ENCODE data around the gene C1QA. TPM values are rescaled to one million over a fixed set of nuclear protein-coding genes. Genes with fewer than 3 reads are reported as not detected.

C1QA gene
- polyA plus RNA-seq, 12 donors, result 20.9 to 37.3 (median 26.2) TPM; not detected in 1

DNA sequence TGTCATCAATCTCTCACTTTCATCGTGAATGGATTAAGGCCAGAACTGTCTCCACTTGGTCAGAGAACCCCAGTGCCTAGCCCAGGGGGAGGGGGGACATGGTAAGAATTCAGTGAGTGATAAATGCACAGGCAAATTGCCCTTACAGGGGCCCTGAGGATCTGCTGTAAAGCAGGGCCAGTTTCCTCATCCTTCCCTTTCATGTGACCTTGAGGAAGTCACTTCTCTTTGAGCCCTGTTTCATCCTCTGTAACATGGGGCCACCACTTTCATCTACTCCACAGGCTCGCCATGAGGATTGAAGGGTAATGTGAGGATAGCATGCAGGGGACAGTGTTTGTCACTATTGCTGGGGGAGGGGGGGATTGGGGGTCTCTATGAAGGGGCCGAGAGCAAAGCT is 28.1 kb upstream of the C1QA start:
- no peak for DNase-seq

DNA sequence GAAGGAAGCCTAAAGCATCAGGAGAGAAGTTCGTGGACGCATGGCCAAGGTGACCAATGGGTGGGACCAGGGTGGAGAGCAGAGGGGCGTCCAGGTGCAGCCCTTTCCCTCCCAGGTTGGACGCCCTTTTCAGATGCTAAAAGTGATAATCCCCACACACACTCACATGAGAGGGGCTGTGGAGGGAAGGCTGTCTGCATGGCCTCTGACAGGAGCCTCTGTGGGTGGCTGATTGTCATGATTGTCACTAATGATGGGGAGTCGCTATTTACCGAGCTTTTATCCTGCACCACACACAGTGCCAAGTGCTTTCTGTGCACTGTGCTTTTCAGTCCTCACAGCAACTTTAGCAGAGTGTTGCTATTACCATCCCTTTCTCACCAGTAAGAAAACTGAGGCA is 27.1 kb upstream of the C1QA start:
- DNase-seq, result no peak

DNA sequence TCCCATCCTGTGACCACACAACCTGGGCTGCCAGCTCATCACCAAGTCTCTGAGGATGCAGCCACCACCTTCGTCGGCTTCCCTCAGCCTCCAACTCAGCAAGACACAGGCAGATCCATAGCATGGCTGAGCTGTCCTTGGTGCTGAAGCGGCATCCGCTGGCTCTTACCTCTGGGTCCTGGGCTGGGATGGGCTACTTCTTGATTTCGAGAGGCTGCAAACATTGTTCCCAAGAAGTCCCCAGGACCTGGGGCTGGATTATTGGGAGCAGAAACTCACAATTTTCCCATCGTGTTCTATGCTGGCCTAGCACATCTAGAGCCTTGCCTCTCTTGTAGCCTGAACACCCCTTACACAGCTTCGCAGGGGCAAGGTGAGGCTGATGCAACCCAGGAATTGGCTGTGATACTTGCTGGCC is 24.9 kb upstream of the C1QA start:
- peak; percentile 70 for DNase-seq

DNA sequence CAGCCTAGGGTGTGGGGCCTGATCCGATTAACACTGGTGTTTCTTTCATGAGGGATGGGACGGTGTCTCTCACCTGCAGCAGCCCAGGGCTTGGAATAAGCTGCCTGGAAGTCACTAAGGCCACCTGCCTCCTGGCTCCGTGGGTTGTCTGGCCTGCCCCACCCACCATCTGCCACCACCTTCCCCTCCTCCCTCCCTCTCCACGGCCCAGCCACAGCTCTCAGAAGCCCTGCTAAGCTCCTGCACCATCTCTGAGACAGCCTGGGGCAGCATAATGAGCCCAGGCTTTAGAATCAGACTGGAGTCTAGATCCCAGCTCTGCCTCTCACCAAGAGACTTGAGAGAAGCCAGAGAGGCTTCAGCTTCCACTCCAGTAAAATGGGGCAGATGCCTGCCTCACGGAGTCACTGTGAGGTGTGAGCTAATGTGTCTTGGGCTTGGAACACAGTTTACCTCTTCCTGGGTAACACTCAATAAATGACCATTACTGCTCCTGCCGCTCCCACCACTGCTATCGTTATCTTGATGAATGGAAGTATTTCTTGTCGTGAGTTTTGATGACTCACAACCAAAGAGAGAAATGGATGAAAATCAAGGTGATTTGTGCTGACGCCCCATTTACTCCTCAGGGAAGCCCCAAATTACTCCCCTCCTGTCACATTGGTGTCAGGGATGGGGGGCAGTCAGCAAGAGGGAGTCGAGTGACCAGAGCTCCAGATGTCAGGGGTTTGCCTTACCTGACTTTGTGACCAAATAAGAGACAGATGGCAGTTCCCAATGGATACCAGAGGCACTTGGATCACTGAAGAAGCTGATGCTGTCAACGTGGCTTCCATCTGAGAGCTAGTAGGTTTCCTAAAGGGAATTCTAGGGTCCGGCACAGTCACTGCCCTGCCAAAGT is 23.5 kb upstream of the C1QA start:
- DNase-seq, result no peak

DNA sequence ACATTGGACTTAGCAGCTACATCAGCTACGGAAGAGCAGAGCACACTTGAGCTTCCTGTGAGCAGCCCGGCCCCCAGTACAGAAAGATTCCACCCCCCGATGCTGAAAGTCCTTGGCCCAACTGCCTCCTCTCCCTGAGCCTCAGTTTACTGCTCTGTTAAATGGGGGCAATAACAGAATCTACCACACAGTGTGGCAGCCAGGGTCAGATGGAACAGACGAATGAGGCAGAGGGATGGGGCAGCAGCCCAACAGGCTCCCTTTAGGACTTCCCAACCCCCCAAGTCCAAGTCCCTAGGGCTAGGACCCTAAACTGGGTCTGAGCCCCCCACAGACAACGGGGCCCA is 22.9 kb upstream of the C1QA start:
- DNase-seq, result no peak

DNA sequence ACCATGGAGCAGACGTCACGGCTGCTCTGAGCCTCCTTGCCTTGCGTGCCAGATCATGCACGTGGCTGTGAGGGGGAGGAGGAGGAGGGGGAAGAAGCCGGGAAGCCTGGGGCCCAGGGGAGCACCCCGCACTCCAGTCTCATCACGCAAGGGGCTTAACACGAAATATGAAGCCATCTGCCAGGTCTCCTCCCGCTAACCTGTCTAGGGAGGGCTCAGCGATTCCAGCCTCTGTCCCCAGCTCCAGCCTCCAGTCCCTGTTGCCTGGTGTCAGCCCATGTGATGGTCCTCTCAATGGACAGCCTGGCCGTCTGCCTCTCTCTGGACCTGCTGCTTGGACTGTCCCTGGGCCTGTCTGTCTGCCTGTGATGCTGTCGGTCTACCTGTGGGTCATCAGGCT is 22.5 kb upstream of the C1QA start:
- no peak for DNase-seq

DNA sequence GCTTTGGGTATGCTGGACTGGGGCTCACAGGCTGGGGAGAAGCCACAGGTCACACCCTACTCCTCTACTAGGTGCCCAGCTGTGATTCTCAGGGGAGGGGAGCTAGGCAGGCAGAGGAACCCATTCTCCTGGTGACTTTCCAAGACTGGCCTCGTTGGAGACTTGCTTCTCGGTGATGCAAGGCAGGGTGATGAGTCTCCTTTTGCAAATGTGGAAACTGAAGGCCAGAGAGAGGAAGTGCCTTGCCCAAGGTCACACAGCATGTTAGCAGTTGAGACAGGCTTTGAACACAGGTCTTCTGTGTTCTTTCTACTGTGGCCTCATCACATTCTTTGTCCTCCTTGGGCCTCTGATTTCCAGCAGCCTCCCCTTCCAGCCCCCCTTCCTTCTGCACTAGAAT is 20.5 kb upstream of the C1QA start:
- no peak for DNase-seq

DNA sequence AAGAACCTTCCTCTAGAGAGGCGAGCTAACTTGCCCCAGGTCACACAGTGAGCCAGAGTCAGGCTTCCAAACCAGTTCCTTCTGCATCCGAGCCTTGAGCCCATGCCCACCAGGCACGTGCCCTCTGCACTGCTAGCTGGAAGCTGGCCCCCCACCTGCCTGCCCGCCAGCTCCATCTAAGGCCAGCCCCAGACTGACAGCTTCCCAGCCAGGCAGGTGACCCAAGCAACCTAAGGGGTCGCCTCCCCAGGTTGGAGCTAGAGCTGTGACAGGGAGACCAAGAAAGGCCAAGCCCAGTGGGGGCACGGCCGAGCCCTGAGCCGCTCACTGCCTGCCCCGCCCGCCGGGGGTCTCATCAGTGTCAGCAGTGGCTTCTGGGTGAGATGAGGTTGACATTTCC is 19.9 kb upstream of the C1QA start:
- no peak for DNase-seq

DNA sequence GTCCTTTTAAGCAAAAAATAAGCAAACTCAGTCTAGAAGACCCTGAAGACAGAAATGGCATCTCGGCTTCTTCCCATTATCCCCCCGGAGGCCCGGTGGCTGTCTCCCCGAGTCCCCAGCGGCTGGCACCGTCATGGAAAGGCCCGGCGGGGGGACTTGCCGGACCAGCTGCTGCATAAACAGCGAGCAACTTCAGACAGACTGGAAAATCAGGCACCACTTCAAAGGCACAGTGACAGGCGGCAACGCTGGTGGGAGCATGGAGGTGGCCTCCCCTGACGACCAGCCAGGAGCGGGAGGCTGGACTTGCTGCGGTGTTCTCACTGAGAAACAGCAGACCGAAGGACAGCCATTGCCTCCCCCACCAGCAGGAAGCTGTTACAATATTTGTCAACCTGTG is 18.4 kb upstream of the C1QA start:
- no peak for DNase-seq

DNA sequence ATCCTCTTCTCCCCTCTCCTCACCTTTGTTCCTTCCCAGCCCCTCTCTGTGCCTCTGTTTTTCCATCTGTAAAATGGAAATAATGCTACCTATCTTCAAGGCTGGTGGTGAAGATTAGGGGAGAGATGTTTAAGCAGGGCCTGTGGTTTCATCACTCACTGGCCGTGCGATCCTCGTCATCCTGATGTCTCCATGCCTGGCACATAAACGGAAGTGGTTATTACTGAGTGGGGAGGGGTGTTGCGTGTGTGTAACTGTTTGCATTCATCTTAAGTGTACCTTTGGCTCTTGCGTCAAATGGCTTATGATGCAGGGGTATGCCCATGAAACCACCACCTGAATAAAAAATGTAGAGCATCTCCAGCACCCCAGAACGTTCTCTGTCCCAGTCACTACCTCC is 17.2 kb upstream of the C1QA start:
- DNase-seq, result no peak

DNA sequence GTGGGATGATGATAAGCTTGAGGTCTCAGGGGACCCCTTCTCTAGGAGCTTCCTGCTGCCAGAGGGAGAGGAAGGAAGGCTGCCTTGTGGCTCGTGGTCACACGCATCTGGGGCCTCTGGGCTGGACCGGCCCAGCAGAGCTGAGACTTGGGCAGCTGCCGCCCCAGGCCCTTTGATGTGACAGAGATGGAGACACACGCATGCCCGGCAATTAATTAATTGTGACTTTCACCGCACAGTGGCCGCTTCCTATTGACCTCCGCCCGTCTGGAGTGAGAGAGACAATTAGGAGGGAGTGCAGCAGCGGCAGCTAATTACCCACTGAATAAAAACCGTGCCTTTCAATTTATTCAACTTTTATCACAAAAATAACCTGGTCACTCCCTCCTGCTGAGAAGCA is 16.6 kb upstream of the C1QA start:
- no peak for DNase-seq

DNA sequence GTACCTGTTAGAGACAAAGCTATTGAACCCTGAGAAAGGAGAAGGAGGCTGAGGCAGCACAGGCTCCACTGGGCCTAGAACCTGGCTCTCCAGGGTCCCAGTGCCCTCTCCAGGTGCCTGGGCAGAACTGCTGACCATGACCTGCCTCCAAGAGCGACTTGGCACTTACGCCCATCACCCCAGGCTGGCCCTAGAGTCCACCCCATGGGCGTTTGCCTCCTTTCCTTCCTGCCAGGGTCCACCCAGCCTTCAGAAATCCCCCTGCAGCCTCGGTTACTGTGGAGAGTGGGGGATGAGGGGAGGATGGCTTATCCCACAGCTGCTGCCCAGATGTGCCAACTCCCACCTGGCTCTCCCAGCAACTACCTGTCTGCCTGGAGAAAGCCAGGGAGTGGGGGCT is 14.7 kb upstream of the C1QA start:
- no peak for DNase-seq

DNA sequence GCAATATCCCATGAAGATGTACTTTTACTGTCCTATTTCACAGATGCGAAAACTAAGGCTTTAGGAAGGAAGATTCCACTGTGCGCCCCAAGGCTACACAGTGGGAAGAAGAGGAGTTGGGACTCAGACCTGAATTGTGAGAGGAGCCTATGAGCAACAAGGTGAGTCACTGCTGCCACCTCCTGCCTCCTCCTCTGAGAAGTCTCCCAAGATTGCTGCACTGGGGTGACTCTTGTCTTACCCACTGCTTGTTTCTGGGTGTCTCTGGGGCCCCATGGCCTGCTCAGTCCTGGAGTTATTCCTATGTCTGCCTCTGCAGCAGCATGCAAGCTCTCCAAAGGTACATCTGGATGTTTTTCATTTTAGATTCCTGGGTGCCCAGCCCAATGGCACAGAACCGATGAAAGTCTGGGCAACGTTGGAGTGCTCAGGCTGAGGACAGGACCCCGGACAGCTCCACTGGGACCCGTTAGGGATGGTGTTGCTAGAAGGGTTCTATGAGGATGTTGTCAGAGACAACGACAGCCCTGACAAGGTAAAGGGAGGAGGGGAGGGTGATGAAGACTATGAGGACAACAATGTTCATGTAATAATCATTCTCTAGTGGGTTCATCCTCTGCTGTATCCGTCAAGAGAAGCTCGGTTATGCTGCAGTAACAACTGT is 11.0 kb upstream of the C1QA start:
- DNase-seq, result no peak

DNA sequence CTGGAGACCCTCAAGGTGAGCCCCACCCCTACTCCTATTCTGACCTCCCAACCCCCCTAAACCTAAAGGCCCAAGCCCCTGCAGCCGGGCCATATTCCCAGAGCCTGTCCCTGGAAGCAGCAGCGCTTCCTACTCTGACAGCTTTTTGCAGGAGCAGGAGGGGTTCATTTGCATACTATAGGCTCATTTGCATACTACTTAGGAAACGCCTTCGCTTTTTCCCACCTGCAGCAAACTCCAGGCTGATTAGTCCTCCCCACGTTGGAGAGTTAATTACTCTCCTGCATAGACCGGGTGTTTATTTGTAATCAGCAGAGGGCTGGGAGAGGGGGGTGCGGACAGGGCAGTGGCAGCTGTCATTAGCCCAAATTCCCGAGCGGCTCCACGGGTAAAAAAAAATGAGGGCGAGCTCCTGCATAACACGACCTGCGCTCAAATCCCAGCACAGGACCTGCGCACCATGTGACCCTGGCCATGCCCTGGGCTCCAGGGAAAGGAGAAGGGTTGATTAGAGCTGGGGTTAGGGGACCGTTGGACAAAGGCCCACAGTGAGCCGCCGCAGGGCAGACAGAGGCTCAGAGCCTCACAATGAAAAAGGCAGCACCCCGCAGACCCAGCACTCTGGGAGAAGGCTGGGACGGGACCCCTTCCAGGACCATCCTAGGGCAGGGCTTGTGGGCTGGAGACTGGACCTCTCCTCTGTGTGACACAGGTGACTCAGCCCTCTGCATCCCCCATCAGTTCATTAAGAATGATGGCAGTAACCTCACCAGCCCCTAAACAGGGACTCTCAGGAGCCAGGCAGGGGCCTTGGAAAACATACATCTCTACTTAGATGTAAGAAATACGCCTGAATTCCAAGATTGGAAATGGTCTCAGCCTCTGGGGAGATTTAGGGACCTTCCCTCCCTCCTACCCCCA is 9.9 kb upstream of the C1QA start:
- DNase-seq, result no peak

DNA sequence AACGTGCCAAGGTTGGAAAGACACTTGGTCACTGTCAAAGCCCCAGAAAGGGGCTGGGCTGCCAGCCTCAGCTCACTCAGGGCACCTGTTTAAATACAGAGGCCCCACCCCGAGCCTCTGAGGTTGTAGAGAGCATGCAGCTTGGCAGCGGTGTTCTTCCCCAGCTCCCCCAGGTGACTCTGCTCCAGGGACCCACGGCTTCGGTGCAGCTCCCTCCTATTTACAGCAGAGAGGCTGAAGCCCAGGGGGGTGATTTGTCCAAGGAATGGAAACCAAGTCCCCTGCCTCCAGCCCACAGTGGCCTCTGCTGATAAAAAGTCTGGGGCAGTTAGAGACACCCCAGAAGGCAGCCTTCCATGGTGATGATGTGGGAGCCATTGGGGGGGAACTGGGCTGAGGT is 9.1 kb upstream of the C1QA start:
- no peak for DNase-seq

DNA sequence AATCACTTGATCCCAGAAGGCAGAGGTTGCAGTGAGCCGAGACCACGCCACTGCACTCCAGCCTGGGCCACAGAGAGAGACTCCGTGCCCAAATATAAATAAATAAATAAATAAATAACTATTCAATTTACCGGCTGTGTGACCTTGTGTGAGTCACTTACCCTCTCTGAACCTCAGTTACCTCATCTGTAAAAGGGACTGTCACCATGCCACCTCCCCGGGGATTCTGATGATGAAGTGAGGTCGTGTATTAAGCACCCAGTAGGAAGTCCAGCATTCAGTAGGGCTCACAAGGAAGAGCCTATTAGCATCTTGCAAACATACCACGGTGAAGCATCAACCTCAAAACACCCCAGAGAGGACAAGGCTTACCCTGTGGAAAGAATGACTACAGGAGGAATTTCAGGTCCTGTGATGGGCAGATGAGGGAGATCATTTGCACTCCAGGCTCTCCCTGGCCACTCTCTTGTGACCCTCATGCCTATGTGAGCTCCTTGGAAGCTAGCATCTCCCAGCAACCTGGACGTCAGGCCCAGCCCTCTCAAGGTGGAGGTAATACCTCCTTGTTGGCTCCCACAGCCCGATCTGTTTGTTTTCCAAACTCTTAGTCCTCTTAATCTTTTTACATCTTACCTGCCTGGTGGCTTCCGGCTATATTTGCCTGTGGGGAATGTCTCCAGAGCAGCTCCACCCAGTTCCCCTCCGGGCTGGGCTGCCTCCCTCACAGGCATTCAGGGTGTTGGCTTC is 7.6 kb upstream of the C1QA start:
- DNase-seq, result no peak

DNA sequence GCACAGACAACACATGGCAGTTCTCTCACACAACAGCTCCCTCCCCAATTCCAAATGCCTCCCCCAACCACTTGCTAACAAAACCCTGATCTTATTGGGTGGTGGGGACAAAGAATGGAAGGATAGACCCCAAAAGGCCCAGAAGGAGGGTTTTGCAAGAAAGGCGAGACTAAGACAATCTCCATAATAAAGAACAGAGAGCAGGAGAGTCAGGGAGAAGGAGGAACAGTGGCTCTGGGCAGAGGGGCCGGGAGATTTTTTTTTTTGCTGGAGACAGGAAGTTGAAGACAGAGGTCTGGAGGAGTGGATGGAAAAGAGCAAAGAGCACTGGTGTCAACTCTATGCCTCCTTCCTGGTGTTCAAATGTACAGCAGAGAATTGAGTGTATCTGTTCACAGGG is 6.5 kb upstream of the C1QA start:
- DNase-seq, result no peak

DNA sequence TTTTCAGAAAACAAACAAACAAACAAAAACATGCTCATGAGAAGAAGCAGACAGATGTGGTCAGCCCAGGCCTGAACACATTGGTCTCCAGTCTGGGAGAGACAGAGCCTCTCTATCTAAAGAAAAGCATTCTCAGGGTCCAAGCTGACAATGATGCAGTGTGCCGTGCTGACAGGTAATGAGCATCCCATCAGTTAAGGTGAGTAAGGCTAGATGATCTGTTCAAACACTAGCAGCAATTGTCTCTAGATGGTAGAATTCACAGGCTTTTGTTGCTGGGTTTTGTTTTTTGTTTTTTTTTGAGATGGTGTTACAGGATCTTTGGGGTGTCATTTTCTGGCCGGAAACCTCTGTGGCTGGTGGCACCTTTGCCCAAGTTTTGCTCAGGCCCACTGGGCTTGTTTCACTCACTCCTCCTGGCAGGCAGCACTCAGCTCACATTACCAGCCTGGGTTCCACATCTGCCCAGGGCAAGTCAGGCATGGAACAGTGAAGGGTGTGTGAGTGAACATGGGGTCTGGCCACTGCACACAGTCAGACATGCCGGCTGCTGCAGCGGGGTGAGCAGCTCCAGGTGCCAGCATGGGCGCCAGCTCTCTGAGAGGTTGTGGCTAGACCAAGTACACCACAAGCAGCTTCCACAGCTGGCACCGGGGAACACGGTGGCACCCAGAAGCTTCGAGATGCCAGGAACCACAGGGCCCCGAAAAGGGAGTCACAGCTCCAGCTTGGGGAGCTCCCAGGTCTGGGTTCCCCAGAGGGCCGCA is 2.5 kb upstream of the C1QA start:
- DNase-seq, result no peak

DNA sequence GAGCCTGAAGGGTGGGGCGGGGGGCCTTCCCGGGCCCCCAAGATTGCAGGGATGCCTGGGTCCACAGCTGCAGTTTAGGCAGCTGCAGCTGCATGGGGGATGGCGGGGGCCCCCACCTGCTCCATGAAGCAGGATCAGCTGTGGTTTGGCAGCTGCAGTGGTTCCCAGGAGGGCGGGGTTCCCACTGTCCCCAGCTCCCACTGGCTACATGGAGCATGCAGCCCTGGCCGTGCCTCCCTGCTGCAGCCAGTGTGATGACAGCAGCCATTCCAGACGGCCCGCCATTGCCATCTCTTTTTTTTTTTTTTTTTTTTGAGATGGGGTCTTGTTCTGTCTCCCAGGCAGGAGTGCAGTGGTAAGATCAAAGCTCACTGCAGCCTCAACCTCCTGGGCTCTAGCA is 992 bp upstream of the C1QA start:
- no peak for DNase-seq

DNA sequence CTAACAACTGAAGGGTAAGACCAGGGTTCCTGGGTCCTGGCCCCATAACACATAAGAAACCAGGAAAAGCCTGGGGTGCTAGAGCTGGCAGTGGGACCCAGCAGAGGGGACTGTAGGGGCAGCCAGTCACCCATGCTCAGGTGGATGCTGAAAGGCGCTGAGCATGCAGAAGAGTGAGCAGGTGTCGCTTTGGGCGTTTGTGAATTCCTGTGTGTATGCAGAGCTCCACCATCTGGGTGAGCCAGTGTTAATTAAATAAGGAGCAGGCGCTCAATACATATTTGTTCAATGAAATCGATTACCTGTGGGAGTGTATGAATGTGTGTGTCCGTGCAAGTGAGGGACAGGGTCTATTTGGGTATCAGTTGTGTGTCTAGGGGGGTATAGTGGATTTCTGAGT is 499 bp downstream of the C1QA start:
- no peak for DNase-seq

DNA sequence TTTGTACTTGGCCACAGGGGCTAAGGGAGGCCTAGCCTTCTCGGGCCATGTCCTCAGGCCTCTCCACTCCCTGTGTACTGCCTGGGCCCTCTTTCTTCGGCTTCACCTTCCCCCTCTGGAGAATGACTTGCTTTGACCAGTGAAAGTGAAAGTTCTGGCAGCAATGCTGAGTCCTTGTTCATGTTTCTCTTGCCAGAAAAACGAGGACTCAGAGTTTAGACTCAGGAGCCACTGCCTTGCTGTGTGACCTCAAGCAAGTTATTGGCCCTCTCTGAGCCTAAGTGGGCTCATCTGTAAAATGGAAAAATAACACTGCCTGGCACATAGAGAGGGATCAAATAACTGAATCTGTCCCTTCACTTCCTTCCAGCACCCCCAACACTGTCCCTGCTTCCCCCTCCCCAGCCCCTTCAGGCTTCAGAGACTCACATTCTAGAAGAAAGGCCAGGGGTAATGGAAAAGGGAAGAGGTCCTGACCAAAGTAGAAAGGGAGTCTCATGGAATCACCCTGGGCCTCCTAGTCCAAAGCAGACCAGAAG is 1.5 kb downstream of the C1QA start:
- DNase-seq, result no peak

All from muscle of arm (tissue), 12 donors.